GM21717 (cell line): Measurements from ENCODE around the gene VPS52.
A peak's percentile ranks its signal among the peaks of the same experiment; 100 is the strongest.
"Not testable (repeated sequence)": the region's sequence is repeated elsewhere in the genome, so short reads cannot be mapped to it uniquely, and the experiment has no call there.

ENCODE experiments used
- ATAC-seq: cut with Tn5 transposase; IDR thresholded peaks from one replicate; pipeline ENCODE4 v1.9.1; 2021; ENCODE audit warnings: mild to moderate bottlenecking, moderate library complexity; ENCODE audit not compliant: unreplicated experiment

The VPS52 gene

DNA sequence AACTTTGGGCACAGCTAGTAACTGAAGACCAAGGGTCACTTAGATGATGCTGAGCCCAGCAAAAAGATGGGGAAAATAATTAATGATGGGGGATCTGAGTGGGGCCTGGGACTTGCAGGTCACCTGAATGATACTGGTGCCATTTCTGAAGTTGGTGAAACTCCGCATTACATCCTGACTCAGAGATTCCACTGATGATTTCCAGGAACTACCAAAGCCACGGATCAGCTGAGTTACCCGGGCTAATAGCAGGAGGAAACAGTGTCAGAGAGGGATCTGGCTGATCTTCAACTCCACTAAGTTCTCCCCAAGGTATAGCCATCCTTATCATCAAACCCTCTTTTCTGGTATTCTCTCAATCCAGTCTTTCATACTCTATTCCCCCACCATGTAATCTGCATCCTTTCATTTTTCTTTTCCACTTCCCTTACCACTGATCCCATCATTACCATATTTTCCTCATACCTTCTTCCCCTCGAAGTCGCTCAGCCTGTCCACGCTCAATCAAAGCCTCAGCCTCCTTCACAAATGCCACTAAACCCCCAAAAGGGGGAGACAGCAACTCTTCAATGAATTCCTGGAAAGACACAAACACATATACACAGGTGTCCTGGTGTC lies 20.2 kb downstream of the VPS52 start:
- ATAC-seq: no peak

DNA sequence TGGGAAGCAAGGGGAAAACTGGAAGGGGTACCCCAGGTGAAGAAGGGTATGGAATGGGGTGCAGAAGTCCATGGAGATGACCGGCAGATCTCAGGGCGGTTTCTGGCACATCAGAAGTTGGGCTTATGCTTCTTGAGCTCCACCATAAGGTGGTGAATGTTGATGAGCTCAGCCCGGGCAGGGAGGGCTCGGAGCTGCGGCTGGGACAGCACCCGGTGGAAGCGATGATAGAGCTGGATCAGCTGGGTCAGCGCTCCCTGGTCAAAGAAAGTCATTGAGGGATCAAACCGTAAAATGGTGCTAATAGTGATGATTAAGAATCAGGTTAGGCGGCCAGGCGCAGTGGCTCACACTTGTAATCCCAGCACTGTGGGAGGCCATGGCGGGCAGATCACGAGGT lies 20.9 kb downstream of the VPS52 start:
- ATAC-seq: no peak

DNA sequence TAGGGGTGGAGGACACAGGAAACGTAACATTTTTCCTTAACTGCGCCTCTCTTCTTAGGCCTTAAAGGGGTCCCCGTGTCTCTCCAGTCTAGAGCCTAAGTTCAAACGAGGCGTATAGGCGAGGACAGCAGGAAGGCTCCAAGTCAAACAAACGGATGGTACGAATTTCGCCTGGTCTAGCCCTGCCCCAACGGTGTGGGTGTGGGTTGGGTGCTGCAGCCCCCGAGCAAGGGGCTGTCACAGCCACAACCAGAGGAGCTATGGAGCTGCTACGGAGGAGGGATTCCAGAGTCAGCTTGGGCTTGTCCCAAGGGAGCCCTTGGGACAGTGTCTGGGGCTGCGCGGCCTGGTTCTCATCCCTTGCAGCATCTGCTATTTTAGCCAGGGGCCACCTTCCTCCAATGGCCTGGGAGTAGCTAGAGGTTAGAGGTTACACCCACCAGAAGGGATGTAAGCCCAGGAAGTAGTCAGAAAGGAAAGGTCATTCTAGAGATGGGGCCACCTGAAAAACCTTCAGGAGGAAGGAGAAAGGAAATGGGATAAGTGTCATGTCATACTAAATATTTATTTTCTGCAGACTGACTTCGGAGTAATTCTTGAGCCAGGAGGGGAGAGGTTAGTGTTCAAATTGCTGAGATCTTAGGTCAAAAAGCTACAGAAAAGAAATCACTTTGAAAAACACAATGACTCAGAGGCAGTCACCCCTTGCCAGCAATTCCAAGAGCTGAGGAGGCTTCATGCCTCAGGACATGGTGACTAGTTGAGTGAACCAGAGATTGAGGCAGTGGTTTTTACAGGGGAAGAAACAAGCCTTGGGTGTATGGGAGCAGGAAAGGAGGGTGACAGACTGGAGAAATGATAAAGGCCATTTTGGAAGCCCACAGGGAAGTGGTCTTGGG lies 21.7 kb downstream of the VPS52 start:
- ATAC-seq: peak; percentile 1

DNA sequence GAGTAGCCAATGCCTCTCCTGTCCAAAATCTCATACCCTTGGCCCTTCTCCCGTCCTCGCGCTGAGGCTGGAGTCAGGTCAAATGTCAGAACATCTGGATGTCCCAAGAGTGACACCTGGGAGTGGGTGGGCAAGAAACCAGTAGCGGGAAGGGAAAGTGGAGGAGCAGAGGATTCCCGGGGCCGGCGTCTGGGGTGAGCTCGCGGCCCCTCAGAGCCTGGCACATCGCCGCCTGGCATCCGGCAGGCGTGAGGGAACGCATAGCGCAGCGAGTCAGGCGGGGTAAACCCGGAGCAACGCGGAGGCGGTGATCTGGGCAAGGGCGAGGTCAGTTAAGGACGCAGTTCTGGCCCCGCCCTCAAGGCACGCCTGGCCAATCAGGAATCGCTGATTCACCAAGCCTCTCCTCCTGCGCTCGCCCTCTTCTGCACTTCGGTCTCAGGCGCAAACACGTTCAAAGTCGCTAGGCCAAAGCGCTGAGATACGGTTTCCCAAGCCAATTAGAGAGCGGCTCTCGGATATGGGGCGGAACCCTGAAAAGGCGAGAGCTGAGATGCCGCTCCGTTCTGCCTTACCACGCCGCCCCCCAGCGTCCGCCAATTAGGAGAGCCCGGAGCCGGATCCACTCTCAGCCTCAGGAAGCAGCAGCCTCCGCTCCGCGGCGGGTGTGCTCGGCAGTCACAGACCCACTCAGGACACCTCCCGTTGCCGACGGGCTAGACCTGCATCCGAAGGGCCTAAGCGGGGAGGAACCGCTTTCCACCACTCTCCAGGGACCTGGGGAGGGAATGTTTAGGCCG lies 22.5 kb downstream of the VPS52 start:
- peak; percentile 83 for ATAC-seq

DNA sequence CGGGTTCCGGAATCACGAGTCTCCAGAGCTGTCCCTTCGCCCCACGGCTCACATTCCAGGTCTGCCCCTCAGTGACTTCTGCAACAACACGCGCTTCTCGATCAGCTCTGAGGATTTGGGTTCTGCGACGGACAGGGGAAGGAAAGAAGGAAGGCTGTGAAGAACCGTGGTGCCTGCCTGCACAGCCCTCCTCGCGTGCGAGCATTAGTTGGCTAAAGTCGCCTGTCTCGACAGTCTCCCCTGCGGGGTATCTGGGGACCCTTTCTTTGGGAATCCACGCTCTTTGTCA lies 23.1 kb downstream of the VPS52 start:
- ATAC-seq: peak; percentile 16

DNA sequence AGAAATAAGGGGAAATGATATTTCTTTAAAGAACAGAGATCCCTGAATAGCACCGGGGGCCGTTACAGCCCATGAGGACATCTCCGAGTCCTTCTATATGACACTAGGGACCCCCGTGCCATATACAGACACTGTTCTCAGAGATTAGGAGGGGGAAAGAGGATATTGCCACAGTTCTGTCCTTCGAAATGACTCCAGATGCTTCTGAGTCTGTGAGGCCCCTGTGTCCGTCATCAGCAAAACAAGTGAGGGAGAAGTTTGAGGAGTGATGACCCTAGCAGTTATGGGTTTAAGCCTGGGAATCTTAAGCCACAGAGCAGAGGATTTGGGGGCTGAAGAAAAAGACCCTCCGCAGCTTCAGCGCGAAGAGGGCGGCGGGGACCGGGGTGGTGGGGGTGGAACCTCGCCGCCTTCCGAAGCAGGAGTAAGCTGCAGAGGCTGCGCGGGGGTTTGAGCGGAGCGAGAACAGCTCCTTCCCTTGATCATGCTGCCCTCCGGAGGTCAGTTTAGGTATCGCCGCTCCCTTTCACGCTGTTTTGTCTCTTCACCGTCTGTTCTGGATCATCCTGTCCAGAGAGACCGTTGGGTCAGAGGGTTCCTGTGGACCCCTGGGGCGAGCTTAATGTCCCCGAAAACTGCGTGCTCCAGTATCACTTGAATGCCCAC lies 23.6 kb downstream of the VPS52 start:
- no peak for ATAC-seq

DNA sequence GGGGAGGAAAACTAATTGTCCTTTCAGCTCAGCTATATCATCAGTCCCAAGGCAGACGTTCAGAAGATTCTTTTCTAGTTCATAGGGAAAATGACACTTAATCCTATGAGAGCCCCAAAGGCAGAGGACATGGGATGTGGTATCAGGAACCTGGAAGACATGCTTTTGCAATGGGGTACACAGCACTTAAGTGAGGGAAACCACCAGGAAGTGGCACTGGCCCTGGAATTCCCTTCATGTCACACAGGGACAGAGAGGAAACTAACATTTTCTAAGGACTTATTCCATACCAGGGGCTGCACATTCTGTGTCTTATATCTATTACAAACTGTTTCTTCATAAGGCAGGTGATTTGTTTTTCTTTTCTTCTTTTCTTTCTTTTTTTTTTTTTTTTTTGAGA lies 28.2 kb downstream of the VPS52 start:
- ATAC-seq: no peak

DNA sequence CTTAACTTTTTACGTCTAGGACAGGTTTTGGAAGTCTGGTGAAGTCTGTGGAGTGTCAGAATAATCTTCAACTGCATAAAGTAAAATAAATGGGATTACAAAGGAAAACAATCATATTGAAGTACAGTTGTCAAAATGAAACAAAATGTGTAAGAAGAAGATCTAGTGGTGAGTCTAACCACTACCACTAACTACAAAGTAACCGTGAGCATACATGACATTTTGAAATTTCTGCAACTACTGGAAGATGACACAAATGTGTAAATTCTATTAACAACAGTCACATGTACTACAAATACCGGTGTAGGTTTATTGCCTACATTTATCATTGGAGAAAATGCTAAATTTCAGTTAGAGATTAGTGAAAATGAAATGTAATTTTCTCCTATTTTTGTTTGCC lies 29.7 kb downstream of the VPS52 start:
- no peak for ATAC-seq

DNA sequence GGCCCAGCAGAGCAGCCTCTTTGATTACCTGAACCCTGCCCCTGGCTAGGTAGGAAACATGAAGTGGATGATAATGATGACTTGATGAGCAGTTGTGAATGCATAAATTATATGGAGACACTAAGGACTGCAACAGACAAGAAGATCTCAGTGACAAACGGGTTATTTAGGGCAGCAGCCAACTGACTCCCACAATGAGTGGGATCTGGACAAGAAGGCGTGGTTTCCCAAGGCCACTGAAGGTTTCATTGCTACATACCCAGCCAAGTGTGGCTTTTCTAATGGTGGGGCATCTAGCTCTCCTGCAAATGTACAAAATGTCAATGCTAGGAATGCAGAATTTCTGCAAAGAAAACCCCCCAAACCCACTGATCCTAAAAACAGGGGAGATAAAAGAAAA lies 33.9 kb downstream of the VPS52 start:
- no peak for ATAC-seq

DNA sequence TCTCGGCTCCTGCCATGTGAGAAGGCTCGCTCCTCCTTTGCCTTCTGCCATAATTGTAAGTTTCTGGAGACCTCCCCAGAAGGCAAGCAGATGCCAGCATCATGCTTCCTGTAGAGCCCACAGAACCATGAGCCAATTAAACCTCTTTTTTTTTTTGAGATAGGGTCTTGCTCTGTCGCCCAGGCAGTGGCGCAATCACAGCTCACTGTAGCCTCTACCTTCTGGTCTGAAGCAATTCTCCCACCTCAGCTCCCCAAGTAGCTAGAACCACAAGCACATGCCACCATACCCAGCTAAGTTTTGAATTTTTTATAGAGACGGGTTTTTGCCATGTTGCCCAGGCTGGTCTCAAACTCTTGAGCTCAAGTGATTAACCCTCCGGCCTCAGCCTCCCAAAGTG lies 34.8 kb downstream of the VPS52 start:
- no peak for ATAC-seq

DNA sequence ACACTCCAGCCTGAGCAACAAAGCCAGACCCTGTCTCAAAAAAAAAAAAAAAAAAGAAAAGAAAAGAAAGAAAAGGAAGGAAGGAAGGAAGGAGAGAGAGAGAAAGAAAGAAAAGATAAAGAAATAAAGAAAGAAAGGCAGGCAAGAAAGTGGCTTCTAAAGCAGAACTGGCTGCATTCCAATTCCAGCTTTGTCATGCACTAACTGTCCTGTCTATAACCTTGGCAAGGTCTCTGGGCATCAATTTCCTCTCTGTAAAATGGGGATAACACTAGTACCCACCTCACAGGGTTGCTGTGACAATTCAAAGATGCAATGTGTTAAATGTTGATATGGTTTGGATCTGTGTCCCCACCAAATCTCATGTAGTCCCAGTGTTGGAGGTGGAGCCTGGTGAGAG lies 35.3 kb downstream of the VPS52 start:
- ATAC-seq: no peak

DNA sequence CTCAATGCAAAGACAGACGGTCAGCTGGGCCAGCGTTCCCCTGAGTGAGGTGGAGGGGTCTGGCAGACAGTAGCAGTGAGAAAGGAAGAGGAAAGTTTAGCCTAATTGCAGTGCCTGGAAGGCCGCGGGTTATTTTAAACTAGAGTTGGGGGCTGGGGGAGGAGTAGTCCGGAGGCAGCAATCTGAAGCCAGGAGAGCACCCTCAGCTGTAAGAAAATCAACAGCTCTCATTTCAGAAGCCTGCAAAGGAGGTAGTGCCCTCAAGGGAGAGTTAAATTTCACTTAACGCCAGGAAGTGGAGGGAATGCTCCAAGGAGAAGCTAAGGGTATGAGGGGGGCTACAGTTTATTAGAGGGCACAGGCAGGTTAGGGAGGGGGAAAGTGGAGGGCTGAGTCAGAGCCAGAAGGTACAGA lies 36.4 kb downstream of the VPS52 start:
- no peak for ATAC-seq

DNA sequence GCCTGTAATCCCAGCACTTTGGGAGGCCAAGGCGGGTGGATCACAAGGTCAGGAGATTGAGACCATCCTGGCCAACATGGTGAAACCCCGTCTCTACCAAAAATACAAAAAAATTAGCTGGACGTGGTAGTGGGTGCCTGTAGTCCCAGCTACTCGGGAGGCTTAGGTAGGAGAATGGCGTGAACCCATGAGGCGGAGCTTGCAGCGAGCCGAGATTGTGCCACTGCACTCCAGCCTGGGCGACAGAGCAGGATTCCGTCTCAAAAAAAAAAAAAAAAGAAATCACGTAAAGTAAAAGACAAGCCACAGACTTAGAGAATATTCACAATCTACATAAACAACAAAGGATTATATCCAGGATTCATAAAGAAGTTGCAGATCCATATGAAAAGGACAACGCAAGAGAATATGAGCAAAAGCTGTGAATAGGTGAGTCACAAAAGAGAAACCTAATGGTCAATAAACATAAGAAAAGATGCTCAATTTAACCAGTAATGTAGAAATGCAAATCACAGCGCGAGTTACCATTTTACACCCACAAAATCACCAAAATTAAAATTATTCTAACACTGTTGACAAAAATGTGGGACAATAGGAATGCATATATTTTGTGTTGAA lies 45.1 kb downstream of the VPS52 start:
- ATAC-seq: not testable (repeated sequence)

DNA sequence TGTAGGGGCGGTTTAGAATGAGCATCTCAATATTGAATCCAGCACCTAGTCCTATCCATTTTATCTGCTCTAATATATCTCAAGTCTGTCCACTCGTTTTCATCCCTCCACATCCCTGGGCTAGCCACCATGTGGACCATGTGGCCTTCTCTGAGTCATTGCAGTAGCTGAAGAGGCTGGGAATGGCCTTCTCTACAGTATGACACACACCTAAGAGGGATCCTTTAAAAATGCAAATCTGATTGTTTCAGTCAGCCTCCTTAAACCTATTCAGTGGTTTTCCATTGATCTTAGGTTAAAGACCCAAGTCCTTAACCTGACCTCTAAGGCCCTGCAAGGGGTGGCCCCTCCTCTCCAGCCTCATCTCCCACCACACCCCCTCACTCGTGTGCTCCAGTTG lies 54.0 kb downstream of the VPS52 start:
- no peak for ATAC-seq

DNA sequence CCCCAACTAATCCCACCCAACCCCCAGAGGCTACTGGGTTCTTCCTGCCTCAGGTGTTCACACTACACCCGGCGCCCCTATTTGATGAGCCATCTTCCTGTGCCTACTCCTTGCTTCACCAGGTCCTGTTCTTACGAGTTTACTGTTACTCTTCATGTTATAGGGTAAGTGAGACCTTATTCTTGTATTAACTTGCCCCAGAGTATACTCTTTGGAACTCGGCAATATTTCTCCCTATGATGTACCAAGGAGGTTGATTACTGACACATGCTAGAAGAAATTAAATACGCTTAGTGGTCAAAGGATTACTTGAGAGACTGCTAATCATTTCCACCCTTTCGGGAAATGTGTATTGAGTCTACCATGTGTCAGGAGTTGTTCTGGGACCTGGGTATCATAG lies 54.4 kb downstream of the VPS52 start:
- no peak for ATAC-seq

DNA sequence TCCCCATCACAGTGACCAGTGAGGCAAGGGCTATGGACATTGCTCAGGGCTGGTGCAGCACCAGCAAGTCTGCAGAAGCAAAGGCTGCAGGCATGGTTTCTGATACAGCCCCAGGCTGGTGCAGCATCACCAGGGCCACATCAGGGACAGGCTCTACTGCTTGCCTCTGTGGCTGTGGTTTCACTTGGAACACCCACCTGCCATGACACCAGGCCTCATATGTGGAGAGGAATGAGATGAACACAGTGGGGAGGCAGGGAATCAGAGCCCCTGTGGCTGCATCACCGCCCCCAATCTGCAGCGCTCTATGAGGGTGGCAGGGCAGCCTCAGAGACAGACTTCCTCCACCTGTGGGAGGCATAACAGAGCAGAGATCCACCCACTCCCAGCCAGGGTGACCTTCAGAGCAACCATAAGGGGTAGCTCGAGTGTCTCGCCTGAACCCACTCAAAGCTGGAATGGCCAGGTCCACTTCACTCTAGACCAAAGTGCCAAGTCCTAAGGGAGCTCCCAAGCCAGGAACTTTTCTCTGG lies 55.5 kb downstream of the VPS52 start:
- no peak for ATAC-seq

DNA sequence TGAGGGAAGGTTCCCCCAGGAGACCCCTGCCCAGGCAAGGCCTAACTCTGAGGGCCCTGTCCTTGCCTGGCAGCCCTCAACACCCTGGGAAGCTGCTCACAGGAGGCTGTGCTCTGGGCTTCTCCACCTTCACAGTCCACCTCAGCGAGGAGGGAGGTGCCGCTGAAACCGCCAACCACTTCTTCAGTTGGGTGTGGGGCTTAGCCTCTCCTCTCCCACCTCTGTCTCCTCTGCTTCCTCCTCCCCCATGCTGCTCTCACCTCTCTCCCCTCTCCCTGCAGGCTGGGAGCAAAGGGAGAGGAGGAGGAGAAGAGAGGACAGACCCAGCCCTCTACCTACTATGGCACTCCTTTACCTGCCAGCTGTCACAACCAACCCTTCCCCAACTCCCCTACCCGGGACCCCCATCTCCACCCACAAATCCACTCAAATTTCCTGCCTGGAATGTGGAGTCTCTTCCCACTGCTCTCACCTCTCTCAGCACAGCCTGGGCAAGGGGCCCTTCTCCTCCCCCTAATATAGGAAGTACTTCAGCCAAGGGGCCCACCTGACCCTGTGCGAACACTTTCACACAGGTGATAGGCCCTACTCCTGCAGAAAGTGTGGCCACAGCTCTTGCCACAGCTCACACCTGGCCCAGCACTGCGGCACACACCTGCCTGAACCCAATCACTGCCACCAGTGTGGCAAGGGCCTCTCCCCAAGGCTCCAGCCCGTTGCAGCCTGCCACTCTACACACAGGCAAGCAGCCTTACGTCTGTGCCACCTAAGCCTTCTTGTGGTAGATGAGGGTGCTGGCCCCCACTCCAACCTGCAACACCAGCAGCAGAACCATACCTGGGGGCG lies 56.2 kb downstream of the VPS52 start:
- no peak for ATAC-seq

DNA sequence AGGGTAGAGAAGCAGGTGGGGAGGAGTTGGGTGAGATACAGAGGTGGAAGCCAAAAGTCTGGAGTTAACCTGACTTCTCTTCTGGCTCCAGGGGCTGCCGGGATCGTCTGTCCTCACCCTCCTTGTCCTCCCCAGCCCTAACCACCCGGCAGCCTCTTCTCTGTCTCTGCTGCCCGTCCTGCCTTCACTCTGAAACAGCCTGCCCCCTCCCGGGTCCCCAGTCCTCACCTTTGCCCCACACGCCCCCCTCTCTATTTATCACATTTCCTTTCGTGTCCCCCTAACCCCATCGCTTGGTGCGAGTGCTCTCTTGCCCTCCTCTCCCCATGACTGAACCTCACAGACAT lies 57.7 kb downstream of the VPS52 start:
- no peak for ATAC-seq

DNA sequence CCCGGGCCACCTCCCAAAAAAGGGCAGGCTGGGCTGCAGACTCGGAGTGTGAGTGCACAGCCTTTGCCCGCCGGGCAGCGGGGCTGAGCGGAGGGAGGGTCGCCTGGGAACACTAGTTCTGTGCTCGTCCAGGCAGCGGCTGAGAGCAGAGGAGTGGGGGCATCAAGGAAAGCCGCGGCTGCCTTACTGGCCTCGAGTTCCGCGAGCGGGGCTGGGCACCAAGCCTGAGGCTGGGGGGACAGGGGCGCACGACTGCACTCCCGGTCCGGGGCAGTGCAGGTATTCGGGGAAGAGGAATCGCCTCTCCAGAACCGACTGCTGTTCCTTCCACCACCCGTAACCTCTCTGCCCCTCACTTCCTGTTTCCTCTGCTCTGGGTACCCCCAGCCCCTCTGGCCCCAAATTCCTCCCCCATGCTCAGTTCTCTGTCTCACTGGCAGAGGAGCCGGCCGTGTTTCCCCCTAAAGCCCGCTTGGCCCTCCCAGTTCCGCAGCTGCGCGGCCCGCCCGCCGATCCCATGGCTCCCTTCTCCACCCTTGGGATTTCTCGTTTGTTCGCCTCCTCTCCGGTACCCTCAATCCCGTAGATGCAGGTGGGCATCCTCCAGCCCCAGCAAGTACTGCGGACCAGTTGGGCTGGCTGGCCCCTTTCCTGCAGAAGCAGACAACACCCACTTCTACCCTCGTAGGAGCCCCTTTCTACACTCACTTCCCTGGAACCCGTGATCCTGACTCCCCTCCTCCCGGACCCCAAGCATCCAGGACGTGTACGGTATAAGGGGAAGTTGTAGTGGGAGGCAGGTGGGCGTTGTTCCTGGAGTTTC lies 58.3 kb downstream of the VPS52 start:
- ATAC-seq: no peak
